Parathyroid adenoma (tissue), 2 donors: ENCODE measurements around the gene ZNF646.

Source experiments
- H2AFZ ChIP-seq: fragments of 300-600 bp; sonication (generic); one replicate; pipeline ENCODE4 v1.7.0; 2017; ENCODE audit warnings: antibody characterized with exemption, mild to moderate bottlenecking
- H3K27ac ChIP-seq: fragments of 300-600 bp; sonication (generic); one replicate; pipeline ENCODE4 v1.7.0; 2017
- H3K27me3 ChIP-seq: fragments of 300-600 bp; sonication (generic); one replicate; pipeline ENCODE4 v1.7.0; 2017; ENCODE audit warnings: low read length; ENCODE audit not compliant: control insufficient read depth, insufficient read depth
- H3K36me3 ChIP-seq: fragments of 300-600 bp; sonication (generic); one replicate; pipeline ENCODE4 v1.7.0; 2017; ENCODE audit warnings: low read length; ENCODE audit not compliant: control insufficient read depth, insufficient read depth
- H3K4me1 ChIP-seq: fragments of 300-600 bp; sonication (generic); one replicate; pipeline ENCODE4 v1.7.0; 2017; ENCODE audit warnings: control low read depth
- H3K4me2 ChIP-seq: fragments of 300-600 bp; sonication (generic); one replicate; pipeline ENCODE4 v1.7.0; 2017; ENCODE audit warnings: low read length
- H3K4me3 ChIP-seq: fragments of 300-600 bp; sonication (generic); one replicate; pipeline ENCODE4 v1.7.0; 2017; ENCODE audit warnings: low read depth, low read length
- H3K79me2 ChIP-seq: fragments of 300-600 bp; sonication (generic); one replicate; pipeline ENCODE4 v1.7.0; 2017; ENCODE audit warnings: control low read depth
- H3K9ac ChIP-seq: fragments of 300-600 bp; sonication (generic); one replicate; pipeline ENCODE4 v1.7.0; 2017; ENCODE audit warnings: mild to moderate bottlenecking
- H3K9me3 ChIP-seq: fragments of 300-600 bp; sonication (generic); one replicate; pipeline ENCODE4 v1.7.0; 2017; ENCODE audit warnings: low read length; ENCODE audit not compliant: control insufficient read depth
- TF ChIP-seq, protein P1 (sequence below): fragments of 300-600 bp; sonication (generic); IDR thresholded peaks from one replicate; pipeline ENCODE4 v1.7.0; 2017; ENCODE audit warnings: antibody characterized with exemption, mild to moderate bottlenecking
- donor health status: primary hyperparathyroidism.

The ZNF646 gene

GRCh38 chr16:31085873-31086628 lies 11.8 kb downstream of the ZNF646 start:
- Histone ChIP-seq H3K4me1 (no peaks in the 10 kb centered on the region), H3K27ac (no peak overlapping the region), H3K27me3 (no peaks in the 10 kb centered on the region), H3K4me3 (no peak overlapping the region), H3K4me2 (no peak overlapping the region), H3K36me3 (no peaks in the 10 kb centered on the region), H3K9me3 (no peaks in the 10 kb centered on the region), H2AFZ (no peak overlapping the region), H3K79me2 (peaks cover 4% of the 10 kb centered on the region), H3K9ac (no peak overlapping the region)
- TF ChIP-seq, protein P1, sequence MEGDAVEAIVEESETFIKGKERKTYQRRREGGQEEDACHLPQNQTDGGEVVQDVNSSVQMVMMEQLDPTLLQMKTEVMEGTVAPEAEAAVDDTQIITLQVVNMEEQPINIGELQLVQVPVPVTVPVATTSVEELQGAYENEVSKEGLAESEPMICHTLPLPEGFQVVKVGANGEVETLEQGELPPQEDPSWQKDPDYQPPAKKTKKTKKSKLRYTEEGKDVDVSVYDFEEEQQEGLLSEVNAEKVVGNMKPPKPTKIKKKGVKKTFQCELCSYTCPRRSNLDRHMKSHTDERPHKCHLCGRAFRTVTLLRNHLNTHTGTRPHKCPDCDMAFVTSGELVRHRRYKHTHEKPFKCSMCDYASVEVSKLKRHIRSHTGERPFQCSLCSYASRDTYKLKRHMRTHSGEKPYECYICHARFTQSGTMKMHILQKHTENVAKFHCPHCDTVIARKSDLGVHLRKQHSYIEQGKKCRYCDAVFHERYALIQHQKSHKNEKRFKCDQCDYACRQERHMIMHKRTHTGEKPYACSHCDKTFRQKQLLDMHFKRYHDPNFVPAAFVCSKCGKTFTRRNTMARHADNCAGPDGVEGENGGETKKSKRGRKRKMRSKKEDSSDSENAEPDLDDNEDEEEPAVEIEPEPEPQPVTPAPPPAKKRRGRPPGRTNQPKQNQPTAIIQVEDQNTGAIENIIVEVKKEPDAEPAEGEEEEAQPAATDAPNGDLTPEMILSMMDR: no peak

DNA sequence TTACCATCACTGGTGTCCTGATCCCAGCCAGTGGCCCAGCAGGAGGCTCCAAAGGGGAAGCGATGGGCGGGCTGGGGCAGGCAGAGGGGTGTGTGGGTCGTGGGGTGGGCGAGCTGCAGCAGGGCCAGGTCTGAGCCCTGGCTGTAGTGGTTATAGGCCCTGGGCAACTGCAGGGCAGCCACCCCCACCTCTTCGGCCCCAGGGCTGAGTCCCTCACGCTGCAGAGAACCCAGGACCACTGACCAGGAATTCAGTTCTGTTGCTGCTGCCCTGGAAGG lies 12.3 kb downstream of the ZNF646 start:
- no peak overlapping the region for H2AFZ ChIP-seq
- no peaks in the 10 kb centered on the region for H3K4me1 ChIP-seq
- no peak overlapping the region for H3K4me3 ChIP-seq
- no peaks in the 10 kb centered on the region for H3K9me3 ChIP-seq
- no peak overlapping the region for H3K27ac ChIP-seq
- H3K9ac ChIP-seq: no peak overlapping the region
- TF ChIP-seq, protein P1: no peak
- no peaks in the 10 kb centered on the region for H3K36me3 ChIP-seq
- H3K27me3 ChIP-seq: no peaks in the 10 kb centered on the region
- no peak overlapping the region for H3K4me2 ChIP-seq
- H3K79me2 ChIP-seq: no peaks in the 10 kb centered on the region

- H3K4me2 ChIP-seq: no peak overlapping the region
- no peaks in the 10 kb centered on the region for H3K9me3 ChIP-seq
- H3K27me3 ChIP-seq: no peaks in the 10 kb centered on the region
- H3K4me1 ChIP-seq: no peaks in the 10 kb centered on the region
- TF ChIP-seq, protein P1: no peak
- no peak overlapping the region for H3K27ac ChIP-seq
- H2AFZ ChIP-seq: no peak overlapping the region
- H3K4me3 ChIP-seq: no peak overlapping the region
- H3K9ac ChIP-seq: no peak overlapping the region
- no peaks in the 10 kb centered on the region for H3K36me3 ChIP-seq
- H3K79me2 ChIP-seq: no peaks in the 10 kb centered on the region
Measured at GRCh38 chr16:31087481-31087880, 13.3 kb downstream of the ZNF646 start.

DNA sequence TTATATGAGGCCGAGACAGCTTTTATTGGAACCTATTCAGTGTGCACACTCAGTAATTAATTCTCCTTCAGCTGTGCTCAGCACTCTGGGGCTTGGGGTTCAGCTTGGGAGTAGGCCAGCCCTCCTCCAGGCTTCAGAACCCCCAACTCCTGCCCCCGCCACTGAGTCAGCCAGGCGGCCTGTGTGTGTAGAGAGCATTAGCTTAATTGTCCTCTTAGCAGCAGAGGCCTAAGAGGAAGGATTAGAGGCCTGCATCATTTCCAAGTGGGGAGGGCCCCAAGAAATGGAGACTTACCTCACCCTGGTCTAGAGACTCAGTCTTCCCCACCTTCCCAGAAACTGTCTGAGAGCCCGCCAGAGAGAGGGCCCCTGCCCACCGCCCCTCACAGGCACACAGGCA lies 13.7 kb downstream of the ZNF646 start:
- H3K9ac ChIP-seq: no peak overlapping the region
- no peaks in the 10 kb centered on the region for H3K27me3 ChIP-seq
- H3K4me3 ChIP-seq: no peak overlapping the region
- no peak overlapping the region for H3K27ac ChIP-seq
- no peak overlapping the region for H2AFZ ChIP-seq
- no peaks in the 10 kb centered on the region for H3K36me3 ChIP-seq
- no peaks in the 10 kb centered on the region for H3K9me3 ChIP-seq
- H3K4me2 ChIP-seq: no peak overlapping the region
- TF ChIP-seq, protein P1: no peak
- H3K4me1 ChIP-seq: no peaks in the 10 kb centered on the region
- no peaks in the 10 kb centered on the region for H3K79me2 ChIP-seq
